H1 (cell line): ENCODE measurements around the gene KIF5C. TPM values are rescaled to one million over a fixed set of nuclear protein-coding genes. Genes with fewer than 3 reads are reported as not detected.
A peak's percentile ranks its signal among the peaks of the same experiment; 100 is the strongest.

Experiments
- CTCF ChIA-PET: fragments of 300-600 bp; sonication (Branson Sonifier 250); formaldehyde crosslinking; loops from one replicate; lab custom pipeline; 2021; ENCODE audit not compliant: partially characterized antibody; lab: Charles Lee
- POLR2A ChIA-PET: fragments of 300-600 bp; sonication (Branson Sonifier 250); formaldehyde crosslinking; loops from one replicate; lab custom pipeline; 2021; ENCODE audit warnings: inconsistent platforms; ENCODE audit not compliant: partially characterized antibody; lab: Charles Lee
- DNase-seq, 2 experiments: peaks; one replicate each; pipeline versions ENCODE4 v3.0.0 to v3.0.0-alpha.2; 2010 to 2022; ENCODE audit warnings: low spot score in 2 of 2, low read depth in 1 of 2, mixed read lengths in 1 of 2
- FAIRE-seq: peaks from 2 replicates; lab custom pipeline; 2011; peaks lifted over from hg19 to GRCh38; lab: Jason Lieb, UNC
- H2AFZ ChIP-seq: 2 replicates; pipeline ENCODE4 v1.8.1; 2012; ENCODE audit warnings: low read length, inconsistent platforms
- H2AK5ac ChIP-seq: 2 replicates; pipeline ENCODE4 v1.6.1; 2013; ENCODE audit warnings: low read depth, low read length
- H2BK120ac ChIP-seq: replicated peaks from 2 replicates; pipeline ENCODE3; 2013; ENCODE audit warnings: low read depth, low read length, inconsistent platforms
- H2BK12ac ChIP-seq: 2 replicates; pipeline ENCODE4 v1.6.1; 2013; ENCODE audit warnings: low read depth, low read length
- H2BK15ac ChIP-seq: 2 replicates; pipeline ENCODE4 v1.6.1; 2013; ENCODE audit warnings: low read length
- H2BK20ac ChIP-seq: 2 replicates; pipeline ENCODE4 v1.6.1; 2013; ENCODE audit warnings: low read length
- H2BK5ac ChIP-seq: 2 replicates; pipeline ENCODE4 v1.6.1; 2013; ENCODE audit warnings: low read depth, low read length
- H3K14ac ChIP-seq: 2 replicates; pipeline ENCODE4 v1.6.1; 2013; ENCODE audit warnings: inconsistent platforms; ENCODE audit not compliant: insufficient read length
- H3K18ac ChIP-seq: 2 replicates; pipeline ENCODE4 v1.6.1; 2013; ENCODE audit warnings: low read length; ENCODE audit errors: extremely low read depth
- H3K23ac ChIP-seq: 2 replicates; pipeline ENCODE4 v1.6.1; 2013; ENCODE audit warnings: inconsistent platforms; ENCODE audit not compliant: insufficient read length
- H3K23me2 ChIP-seq: 2 replicates; pipeline ENCODE4 v1.6.1; 2013; ENCODE audit warnings: low read depth, low read length
- H3K27ac ChIP-seq: 2 replicates; pipeline ENCODE4 v1.6.1; 2011; ENCODE audit warnings: low read depth, low read length, inconsistent platforms
- H3K27me3 ChIP-seq, 4 experiments: replicated peaks in 1 of 4; 1 replicate in 1 of 4; 2 replicates in 3 of 4; pipeline versions ENCODE4 v1.6.1 to v1.8.1; 2011 to 2013; ENCODE audit warnings: low read length in 3 of 4, mild to moderate bottlenecking in 3 of 4, inconsistent platforms in 2 of 4, mixed read lengths in 2 of 4, moderate library complexity in 1 of 4; ENCODE audit not compliant: control insufficient read depth in 3 of 4, insufficient read depth in 3 of 4; ENCODE audit errors: extremely low read depth in 1 of 4
- H3K36me3 ChIP-seq, 4 experiments: 2 replicates each; pipeline versions ENCODE4 v1.6.1 to v1.8.1; 2011 to 2013; ENCODE audit warnings: mild to moderate bottlenecking in 4 of 4, low read length in 3 of 4, moderate library complexity in 2 of 4, control low read depth in 1 of 4, inconsistent platforms in 1 of 4; ENCODE audit not compliant: insufficient read depth in 4 of 4, control insufficient read depth in 2 of 4
- H3K4ac ChIP-seq: replicated peaks from 2 replicates; pipeline ENCODE3; 2013; ENCODE audit warnings: low read length, low read depth, mixed read lengths, inconsistent platforms; ENCODE audit not compliant: insufficient read length
- H3K4me1 ChIP-seq, 4 experiments: replicated peaks in 1 of 4; 1 replicate in 1 of 4; 2 replicates in 3 of 4; pipeline versions ENCODE4 v1.6.1 to v1.8.1; 2011 to 2013; ENCODE audit warnings: low read length in 3 of 4, inconsistent platforms in 2 of 4, mixed read lengths in 1 of 4; ENCODE audit not compliant: insufficient read depth in 4 of 4, control insufficient read depth in 3 of 4
- H3K4me2 ChIP-seq, 2 experiments: 2 replicates each; pipeline versions ENCODE4 v1.6.1 to v1.8.1; 2011 to 2013; ENCODE audit warnings: low read depth in 2 of 2, low read length in 2 of 2, control low read depth in 1 of 2, inconsistent platforms in 1 of 2, mild to moderate bottlenecking in 1 of 2; ENCODE audit not compliant: insufficient read depth in 1 of 2
- H3K4me3 ChIP-seq, 4 experiments: fragments of 200-600, 300-600 bp in 1 of 4; sonication (generic), shearing (Covaris generic), sonication (Bioruptor Twin) in 1 of 4; 2 replicates each; pipeline versions ENCODE4 v1.5.1 to v1.8.1; 2011 to 2016; ENCODE audit warnings: low read length in 4 of 4, low read depth in 3 of 4, control low read depth in 2 of 4, inconsistent platforms in 2 of 4, mild to moderate bottlenecking in 2 of 4, mixed read lengths in 1 of 4, moderate library complexity in 1 of 4; ENCODE audit not compliant: insufficient read depth in 2 of 4; ENCODE audit errors: extremely low read depth in 1 of 4
- H3K56ac ChIP-seq: replicated peaks from 2 replicates; pipeline ENCODE3; 2013; ENCODE audit warnings: low read depth, mild to moderate bottlenecking, mixed read lengths, low read length, inconsistent platforms; ENCODE audit not compliant: insufficient read length
- H3K79me1 ChIP-seq: 2 replicates; pipeline ENCODE4 v1.6.1; 2013; ENCODE audit warnings: low read depth, low read length, control low read depth
- H3K79me2 ChIP-seq, 2 experiments: 2 replicates each; pipeline versions ENCODE4 v1.6.1 to v1.8.1; 2012 to 2013; ENCODE audit warnings: low read length in 2 of 2, mild to moderate bottlenecking in 2 of 2, inconsistent platforms in 1 of 2; ENCODE audit not compliant: insufficient read depth in 2 of 2, control insufficient read depth in 1 of 2
- H3K9ac ChIP-seq, 4 experiments: replicated peaks in 1 of 4; 1 replicate in 1 of 4; 2 replicates in 3 of 4; pipeline versions ENCODE4 v1.6.1 to v1.8.1; 2011 to 2013; ENCODE audit warnings: low read depth in 3 of 4, low read length in 3 of 4, control low read depth in 2 of 4, mild to moderate bottlenecking in 2 of 4, moderate library complexity in 2 of 4, inconsistent platforms in 1 of 4; ENCODE audit errors: extremely low read depth in 1 of 4
- H3K9me3 ChIP-seq, 2 experiments: 2 replicates each; pipeline versions ENCODE4 v1.6.1 to v1.8.1; 2012 to 2013; ENCODE audit warnings: mild to moderate bottlenecking in 2 of 2, moderate library complexity in 2 of 2, control low read depth in 1 of 2, inconsistent platforms in 1 of 2, low read depth in 1 of 2, low read length in 1 of 2, mixed read lengths in 1 of 2; ENCODE audit not compliant: insufficient read depth in 2 of 2
- H4K20me1 ChIP-seq, 2 experiments: replicated peaks in 1 of 2; 2 replicates each; pipeline versions ENCODE3 to v1.8.1; 2011 to 2013; ENCODE audit warnings: inconsistent platforms in 2 of 2, low read length in 2 of 2, mild to moderate bottlenecking in 1 of 2; ENCODE audit not compliant: insufficient read depth in 2 of 2, control insufficient read depth in 1 of 2
- H4K5ac ChIP-seq: 2 replicates; pipeline ENCODE4 v1.6.1; 2013; ENCODE audit warnings: low read length, low read depth, mixed read lengths, inconsistent platforms; ENCODE audit not compliant: insufficient read length
- H4K8ac ChIP-seq: 2 replicates; pipeline ENCODE4 v1.8.0; 2013; ENCODE audit warnings: mild to moderate bottlenecking, moderate library complexity, low read length, inconsistent platforms; ENCODE audit not compliant: insufficient read depth; ENCODE audit errors: extremely low read depth
- H4K91ac ChIP-seq: replicated peaks from 2 replicates; pipeline ENCODE3; 2013; ENCODE audit warnings: low read length, mixed read lengths, inconsistent platforms; ENCODE audit not compliant: insufficient read length
- MAX ChIP-seq: IDR thresholded peaks from 2 replicates; pipeline ENCODE4 v1.6.1; 2012; ENCODE audit warnings: inconsistent platforms
- POU5F1 ChIP-seq: IDR thresholded peaks from 2 replicates; pipeline ENCODE4 v1.6.1; 2011; ENCODE audit warnings: low read depth, mild to moderate bottlenecking, low read length, moderate library complexity
- TAF1 ChIP-seq: IDR thresholded peaks from 2 replicates; pipeline ENCODE4 v1.6.1; 2011; ENCODE audit warnings: mild to moderate bottlenecking, low read depth, low read length
- WGBS, 2 experiments: shearing (Covaris generic) in 1 of 2; methylation state at CpG; one replicate each; pipeline versions ENCODE4 v1.1.6 to v1.1.7; 2013 to 2015; ENCODE audit warnings: low lambda C conversion rate in 2 of 2, mixed read lengths in 2 of 2, inconsistent platforms in 1 of 2, low coverage in 1 of 2, missing lambda C conversion rate in 1 of 2; ENCODE audit not compliant: insufficient replicate concordance in 2 of 2, insufficient coverage in 1 of 2, insufficient read length in 1 of 2; ENCODE audit errors: extremely low coverage in 1 of 2, missing lambda C conversion rate in 1 of 2; 5-methylcytosine and 5-hydroxymethylcytosine counted together
- polyA plus RNA-seq, 7 experiments: library from polyadenylated mRNA; depleted of rRNA in 3 of 7; stranded (reverse) in 5 of 7; unstranded in 2 of 7; fragments of >200 nt in 5 of 7; fragments of 200-250 nt in 2 of 7; gene quantifications; 1 replicate in 5 of 7; 2 replicates in 1 of 7; 4 replicates in 1 of 7; pipeline versions ENCODE4 v1.2.1 to v1.2.3, GENCODE V29; 2011 to 2013; ENCODE audit warnings: missing spikeins in 2 of 7, mixed read lengths in 2 of 7
- total RNA-seq: library from RNA; stranded (reverse); fragmentation: NEBNext Ultra II Directional; extraction: Animal tissue kit (Norgen Biotek cat#: 25700); gene quantifications from 2 replicates; pipeline ENCODE4 v1.2.1, GENCODE V29; 2021

KIF5C gene
- total and polyA plus RNA-seq, 2 of the 8 experiments (the other 6 are each of a cell fraction or from before 2014, with no cell fraction given), result 16.3 to 66.4 TPM

- no peak overlapping the region for H3K56ac ChIP-seq
- H2BK5ac ChIP-seq, result no peak overlapping the region
- peaks cover 5 to 15% of the 10 kb centered on the region in 2 experiments; a peak in 3 of 4 replicates for H3K9me3 ChIP-seq
- no peaks in the 10 kb centered on the region for H4K20me1 ChIP-seq
- peak overlapping the region; percentile 24; the same call in 1 of the 2 replicates for H2BK20ac ChIP-seq
- H3K27me3 ChIP-seq, result no peaks in the 10 kb centered on the region
- H2AK5ac ChIP-seq, result 0 out of 2 replicates have a peak overlapping the region, but pooled peaks have one; percentile 41
- TF ChIP-seq POU5F1 (no peak), MAX (peak; percentile 62), TAF1 (no peak)
- H4K5ac ChIP-seq, result peak overlapping the region; percentile 37
- no peak overlapping the region for H2BK15ac ChIP-seq
- H3K79me2 ChIP-seq, result no peaks in the 10 kb centered on the region
- FAIRE-seq (no peak), DNase-seq (no peak)
- peak overlapping the region in 1 of 4 experiments; percentile 46; a peak in 1 of 8 replicates for H3K4me3 ChIP-seq
- no peak overlapping the region for H4K8ac ChIP-seq
- H3K23me2 ChIP-seq, result peaks cover 3% of the 10 kb centered on the region; the same call in 1 of the 2 replicates
- H3K14ac ChIP-seq, result no peak overlapping the region
- ChIA-PET POLR2A (no interaction called here), CTCF (interaction anchor here (1.3 kb wide), 1 partner anchor 9 kb away, joined by 4 read pairs; no protein-coding TSS in a partner anchor)
- H3K4me2 ChIP-seq, result peak overlapping the region; percentile 63 to 70; a peak in 3 of 4 replicates
- H2BK120ac ChIP-seq, result no peak overlapping the region
- H2AFZ ChIP-seq, result no peak overlapping the region
- H3K18ac ChIP-seq, result peak overlapping the region; percentile 33; the same call in 1 of the 2 replicates
- no peak overlapping the region for H3K23ac ChIP-seq
- H3K4me1 ChIP-seq, result peaks cover 6 to 26% (median 22%) of the 10 kb centered on the region in 4 experiments; a peak in 6 of 7 replicates
- H4K91ac ChIP-seq, result peak overlapping the region; percentile 90
- 40% methylated on average over 3 of the region's 4 CpGs; no CpG with 5 or more reads in 1 of the 2 experiments for WGBS, 2 experiments
- H2BK12ac ChIP-seq, result peak overlapping the region; percentile 55; the same call in 1 of the 2 replicates
- H3K79me1 ChIP-seq, result no peaks in the 10 kb centered on the region
- H3K4ac ChIP-seq, result no peak overlapping the region
- no peak overlapping the region for H3K9ac ChIP-seq
- H3K36me3 ChIP-seq, result peaks cover 10 to 38% (median 23%) of the 10 kb centered on the region in 4 experiments
- H3K27ac ChIP-seq, result no peak overlapping the region
Observed at GRCh38 chr2:148998831-148999200, 123.8 kb downstream of the KIF5C start.
